Activated CD8-positive, alpha-beta memory T cell treated with anti-CD3 and anti-CD28 coated beads, Interleukin-2, amount 50 U/mL, for 4 hours (primary cell): ENCODE measurements around the gene TMEM239.
"Not testable (repeated sequence)": the region's sequence is repeated elsewhere in the genome, so short reads cannot be mapped to it uniquely, and the experiment has no call there.

Source experiments
- DNase-seq: peaks from one replicate; pipeline ENCODE4 v3.0.0-alpha.2; 2020

The TMEM239 gene

DNA sequence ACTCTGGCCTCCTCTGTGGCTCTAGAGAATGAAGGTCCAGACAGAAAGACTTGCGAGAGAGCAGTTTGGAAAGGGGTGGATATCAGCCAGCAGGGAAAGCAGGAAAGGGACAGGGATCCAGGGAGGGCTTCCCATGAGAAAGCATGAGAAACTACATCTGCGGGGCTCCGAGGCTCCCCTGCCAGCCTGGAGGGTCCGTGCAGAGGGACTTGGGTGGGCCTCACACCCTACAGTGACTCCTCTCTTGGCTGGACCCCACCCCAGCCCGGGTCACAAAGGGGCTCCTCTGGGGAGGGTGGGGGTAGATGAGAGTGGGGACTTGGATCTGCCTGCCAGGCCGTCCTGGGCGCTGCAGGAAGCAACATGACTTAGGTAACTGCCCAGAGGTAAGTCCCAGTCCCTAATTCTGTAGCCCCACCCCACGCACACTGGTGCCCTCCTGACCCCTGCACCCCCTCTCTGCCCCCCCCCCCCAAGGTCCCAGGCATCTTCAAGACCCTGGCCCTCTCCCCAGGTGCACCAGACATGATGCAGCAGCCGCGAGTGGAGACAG is at the start of gene TMEM239:
TSS of gene TMEM239 (plus strand) at position 335 of the 553 bp plus-strand sequence. CDS start at position 526, 191 bp downstream.
- DNase-seq, result no peak

DNA sequence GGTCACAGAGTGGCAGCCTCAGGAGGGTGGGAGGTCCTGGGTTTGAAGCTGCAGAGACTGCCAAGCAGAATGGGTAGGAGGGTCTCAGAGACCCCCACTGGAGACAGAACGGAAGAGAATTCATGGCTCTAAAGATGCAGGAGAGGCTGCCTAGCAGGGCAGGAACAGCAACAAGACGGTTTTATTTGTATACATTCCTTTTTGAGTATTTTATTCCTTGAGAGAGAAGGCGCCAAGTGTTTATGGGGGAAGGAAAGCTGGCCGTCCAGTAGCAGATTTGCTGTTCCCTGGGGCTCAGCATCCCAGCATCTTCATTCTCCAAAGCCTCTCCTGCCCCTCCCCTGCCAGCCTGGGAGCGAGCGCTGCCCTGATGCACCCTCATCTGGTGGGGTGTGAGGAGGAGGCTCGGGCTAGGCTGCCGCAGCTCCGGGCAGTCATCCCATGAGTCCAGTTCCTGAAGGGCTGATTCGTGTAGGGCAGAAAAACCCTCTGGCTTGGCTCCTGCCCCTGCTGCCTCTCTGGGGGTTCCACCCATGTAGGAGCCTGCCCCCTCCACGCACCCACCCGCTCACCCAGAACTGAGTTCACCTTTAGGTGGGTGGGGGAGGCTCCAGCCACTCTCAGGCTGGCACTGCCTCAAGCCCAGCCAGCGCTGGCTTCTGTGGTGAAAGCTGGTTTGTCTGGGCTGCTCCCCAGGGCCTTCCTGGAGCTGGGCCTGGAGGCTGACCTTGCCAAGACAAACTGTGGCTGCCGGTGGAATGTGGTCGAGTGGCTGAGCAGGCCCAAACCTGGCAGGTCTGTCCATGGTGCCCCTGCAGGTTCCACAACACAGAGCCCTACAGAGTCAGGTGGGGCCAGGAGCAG is 48.2 kb upstream of the TMEM239 start:
- no peak for DNase-seq

DNA sequence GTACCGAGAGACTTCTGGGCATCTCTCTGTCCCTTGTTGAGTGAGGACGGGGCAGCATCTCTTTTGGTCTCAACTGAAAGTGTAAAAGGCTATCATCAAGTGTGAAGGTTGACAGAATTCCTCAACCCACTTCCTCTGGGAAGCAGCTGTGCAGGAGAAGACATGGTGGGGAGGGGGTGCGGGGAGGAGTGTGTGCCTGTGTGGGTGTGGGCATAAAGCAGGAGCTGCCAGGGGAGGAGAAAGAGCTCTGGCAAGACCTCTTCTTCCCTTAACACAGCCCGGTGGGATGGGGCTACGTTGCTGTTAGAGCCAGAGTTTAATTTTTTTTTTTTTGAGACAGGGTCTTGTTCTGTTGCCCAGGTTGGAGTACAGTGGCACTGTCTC is 47.5 kb upstream of the TMEM239 start:
- no peak for DNase-seq

DNA sequence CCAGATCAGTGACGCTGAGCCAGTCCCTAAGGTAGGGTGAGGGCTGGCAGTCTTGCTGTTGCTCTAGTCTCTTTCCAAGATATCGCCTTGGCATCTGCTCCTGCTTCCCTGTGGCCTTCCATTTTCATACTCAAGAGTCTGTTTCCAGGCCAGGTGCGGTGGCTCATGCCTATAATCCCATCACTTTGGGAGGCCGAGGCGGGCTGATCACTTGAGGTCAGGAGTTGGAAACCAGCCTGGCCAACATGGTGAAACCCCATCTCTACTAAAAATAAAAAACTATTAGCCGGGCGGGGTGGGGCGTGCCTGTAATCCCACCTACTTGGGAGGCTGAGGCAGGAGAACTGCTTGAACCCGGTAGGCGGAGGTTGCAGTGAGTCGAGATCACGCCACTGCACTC is 46.1 kb upstream of the TMEM239 start:
- not testable (repeated sequence) for DNase-seq

DNA sequence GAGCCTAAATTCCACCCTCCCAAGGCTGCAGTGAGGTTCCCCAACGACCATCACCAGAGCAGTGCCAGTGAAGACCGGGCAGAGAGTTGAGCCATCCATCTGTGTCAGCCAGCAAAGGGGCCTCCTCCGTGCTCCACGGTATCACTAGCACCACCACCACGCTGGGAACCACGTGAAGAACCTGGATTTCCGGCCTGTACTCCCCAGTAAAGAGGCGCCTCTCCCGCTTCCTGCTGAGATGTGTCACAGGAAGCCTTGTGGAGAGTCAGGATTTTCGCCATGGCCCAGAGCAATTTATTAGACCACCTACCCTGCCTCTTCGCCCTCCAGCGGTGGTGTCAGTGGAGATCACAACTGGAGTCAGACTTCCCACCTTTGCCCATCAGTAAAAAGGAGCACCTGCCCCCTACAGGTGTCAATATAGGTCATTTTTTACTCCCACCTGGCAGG is 44.5 kb upstream of the TMEM239 start:
- DNase-seq, result no peak

DNA sequence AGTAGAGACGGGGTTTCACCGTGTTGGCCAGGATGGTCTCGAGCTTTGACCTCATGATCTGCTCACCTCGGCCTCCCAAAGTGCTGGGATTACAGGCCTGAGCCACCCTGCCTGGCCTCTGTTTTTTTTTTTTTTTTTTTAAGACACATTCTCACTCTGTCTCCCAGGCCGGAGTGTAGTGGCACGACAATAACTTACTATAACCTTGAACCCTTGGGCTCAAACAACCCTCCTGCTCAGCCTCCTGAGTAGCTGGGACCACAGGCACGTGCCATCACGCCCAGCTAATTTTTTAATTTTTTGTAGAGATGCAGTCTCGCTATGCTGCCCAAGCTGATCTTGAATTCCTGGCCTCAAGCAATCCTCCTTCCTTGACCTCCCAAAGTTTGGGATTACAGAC is 42.4 kb upstream of the TMEM239 start:
- no peak for DNase-seq

DNA sequence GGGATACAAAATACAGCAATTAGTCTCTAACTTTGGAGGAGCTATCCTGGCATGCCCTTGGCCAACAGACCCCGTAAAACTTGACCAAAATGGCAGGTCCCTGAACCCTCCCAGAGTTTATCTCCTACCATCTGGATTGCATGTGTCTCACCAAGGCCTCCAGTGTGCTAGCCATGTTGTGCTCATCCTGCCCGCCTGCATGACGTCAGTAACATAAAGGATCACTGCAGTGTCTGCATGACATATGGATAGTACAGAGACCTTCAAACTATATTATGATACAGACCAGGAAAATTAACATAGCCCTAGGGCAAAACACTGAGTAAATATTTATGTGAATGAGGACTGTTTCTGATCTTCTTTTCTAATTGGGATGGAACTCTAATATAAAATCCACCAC is 41.0 kb upstream of the TMEM239 start:
- DNase-seq, result no peak

DNA sequence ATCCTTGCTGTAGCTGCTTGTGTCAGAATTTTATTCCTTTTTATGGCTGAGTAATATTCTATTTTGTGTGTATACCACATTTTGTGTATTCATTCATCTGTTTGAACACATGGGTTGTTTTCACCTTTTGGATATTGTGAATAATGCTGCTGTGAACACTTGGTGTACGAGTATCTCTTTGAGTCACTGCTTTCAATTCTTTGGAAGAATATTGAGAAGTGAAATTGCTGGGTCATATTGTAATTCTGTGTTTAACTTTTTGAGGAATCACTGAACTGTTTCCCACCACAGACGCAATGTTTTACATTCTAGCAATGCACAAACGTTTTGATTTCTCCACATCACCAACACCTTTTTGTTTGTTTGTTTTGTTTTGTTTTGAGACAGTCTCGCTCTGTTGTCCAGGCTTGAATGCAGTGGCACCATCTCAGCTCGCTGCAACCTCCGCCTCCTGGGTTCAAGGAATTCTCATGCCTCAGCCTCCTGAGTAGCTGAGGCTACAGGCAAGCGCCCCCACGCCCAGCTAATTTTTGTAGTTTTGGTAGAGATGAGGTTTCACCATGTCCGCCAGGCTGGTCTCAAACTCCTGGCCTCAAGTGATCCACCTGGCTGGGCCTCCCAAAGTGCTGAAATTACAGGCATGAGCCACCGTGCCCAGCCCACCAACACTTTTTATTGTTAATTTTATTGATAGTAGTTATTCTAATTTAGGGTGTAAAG is 37.4 kb upstream of the TMEM239 start:
- no peak for DNase-seq

DNA sequence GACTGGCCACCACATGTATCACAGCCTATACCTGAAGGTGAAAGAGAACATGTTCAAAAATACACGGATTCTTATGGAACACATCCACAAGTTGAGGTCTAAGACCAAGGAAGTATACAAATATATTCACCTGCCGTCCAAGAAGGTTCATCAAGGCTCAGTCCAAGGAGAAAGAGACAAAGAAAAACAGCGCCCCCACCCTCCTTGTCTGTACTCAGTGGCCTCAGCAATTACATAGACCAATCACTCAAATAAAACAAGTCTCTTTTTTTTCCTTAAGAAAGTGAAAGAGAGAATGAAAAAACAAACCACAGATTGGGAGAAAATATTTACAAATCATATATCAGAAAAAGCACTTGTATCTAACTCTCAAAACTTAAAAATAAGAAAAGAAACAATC is 35.2 kb upstream of the TMEM239 start:
- DNase-seq, result no peak

DNA sequence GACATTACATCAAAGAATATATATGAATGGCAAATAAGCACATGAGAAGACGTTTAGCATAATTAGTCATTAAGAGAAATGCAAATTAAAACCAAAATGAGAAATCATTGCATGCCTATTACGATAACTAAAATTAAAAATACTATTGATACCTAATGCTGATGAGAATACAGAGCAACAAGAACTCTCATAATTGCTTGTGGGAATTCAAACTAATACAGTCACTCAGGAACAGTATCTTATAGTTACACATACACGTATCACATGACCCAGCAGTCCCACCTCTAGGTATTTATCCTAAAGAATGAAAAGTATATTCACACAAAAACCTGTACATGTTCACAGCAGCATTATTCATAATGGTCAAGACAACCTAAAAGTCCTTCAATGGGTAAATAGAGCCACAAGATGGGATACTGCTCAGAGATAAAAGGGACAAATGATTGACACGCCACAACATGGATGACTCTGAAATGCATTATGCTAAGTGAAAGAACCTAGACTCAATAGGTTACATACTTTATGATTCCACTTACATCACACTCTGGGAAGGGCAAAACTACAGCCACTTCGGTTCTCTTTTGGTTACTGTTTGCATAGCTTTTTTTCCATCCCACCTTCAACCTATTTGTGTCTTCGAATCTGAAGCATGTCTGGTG is 32.1 kb upstream of the TMEM239 start:
- DNase-seq, result no peak

DNA sequence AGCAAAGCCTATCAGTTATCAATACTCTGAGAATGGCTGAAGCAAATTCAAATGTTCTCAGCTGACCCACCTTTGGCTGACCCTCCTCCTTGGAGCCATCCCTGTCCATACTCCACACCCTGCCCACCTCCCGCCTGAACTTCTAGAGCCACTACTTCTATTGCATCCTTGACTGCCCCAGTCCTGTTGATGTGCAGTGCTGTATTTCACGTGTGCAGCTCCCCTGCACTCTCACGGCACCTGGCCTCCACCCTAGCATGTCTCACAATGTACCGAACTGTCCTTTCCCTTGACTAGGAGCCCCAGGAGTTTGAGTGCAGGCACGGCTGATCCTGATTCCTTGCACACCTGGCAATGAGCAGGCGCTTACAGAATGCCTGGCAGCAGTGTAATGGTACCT is 22.7 kb upstream of the TMEM239 start:
- DNase-seq, result no peak

DNA sequence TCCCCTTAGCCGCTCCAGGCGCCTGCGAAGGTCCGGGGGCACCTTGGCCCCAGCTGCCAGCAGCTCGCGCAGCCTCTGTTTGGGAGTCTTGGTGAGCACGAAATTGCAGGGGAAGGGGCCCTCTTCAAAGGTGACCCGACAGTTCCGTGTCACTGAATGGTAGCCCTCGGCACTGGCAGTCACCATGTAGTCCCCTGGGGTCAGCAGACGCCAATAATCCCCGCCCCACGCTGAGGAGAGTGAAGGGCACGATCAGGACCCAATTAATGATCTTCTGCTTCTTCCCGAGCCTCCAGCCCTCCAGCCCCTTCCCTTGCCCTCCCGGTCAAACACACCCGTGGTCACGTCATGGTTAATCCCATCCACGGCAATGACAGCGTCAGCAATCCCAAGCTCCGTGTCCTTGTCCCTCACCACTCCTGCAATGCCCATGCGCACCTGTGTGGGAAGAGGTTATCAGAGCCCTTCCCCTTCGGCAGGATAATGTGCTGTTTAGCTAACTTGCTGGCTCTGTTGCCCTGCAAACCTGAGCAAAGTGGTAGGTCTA is 21.9 kb upstream of the TMEM239 start:
- no peak for DNase-seq

DNA sequence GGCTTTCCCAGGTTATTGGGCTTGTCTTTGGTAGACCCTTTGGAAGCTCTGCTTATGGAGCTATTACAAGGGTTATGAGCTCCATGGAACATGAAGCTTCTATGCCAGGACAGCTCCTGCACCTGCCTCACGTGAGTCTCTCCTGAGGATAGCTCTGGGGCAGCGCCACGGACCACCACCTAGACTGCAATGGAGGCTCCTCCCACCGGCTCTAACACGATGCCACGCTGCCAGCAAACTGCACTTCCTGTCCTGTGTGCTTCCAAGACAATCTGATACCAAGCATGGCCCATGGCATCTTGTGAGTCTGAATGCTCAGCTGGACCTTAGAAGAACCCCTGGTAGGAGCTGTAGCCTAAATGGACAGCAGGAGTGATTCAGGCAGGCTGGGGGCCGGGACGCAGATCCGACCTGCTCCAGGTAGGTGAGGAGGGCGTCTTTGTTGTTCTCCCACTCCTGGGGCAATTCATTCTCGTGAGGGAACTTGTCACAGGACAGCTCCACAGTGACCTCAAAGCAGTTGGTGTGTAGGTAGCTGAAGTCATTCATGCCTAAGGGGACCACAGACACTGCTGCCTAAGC is 21.2 kb upstream of the TMEM239 start:
- DNase-seq, result no peak

DNA sequence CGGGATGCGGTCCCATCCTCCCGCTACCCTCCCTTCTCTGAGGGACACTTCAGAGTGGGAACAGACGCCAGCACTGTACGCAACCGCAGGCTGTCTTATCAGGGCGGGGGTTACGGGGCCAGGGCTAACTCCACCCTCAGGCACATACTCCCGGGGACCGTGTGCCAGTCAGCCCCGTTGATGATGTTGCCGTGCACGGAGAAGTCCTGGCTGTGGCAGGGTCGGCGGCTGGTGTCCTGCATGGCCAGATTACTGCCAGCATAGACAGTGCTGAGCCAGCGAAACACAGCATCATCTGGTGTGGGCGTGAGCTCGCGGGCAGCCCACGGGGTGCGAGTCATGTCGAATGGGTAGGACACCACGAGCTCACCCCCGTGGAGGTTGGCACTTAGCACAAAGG is 20.7 kb upstream of the TMEM239 start:
- no peak for DNase-seq

DNA sequence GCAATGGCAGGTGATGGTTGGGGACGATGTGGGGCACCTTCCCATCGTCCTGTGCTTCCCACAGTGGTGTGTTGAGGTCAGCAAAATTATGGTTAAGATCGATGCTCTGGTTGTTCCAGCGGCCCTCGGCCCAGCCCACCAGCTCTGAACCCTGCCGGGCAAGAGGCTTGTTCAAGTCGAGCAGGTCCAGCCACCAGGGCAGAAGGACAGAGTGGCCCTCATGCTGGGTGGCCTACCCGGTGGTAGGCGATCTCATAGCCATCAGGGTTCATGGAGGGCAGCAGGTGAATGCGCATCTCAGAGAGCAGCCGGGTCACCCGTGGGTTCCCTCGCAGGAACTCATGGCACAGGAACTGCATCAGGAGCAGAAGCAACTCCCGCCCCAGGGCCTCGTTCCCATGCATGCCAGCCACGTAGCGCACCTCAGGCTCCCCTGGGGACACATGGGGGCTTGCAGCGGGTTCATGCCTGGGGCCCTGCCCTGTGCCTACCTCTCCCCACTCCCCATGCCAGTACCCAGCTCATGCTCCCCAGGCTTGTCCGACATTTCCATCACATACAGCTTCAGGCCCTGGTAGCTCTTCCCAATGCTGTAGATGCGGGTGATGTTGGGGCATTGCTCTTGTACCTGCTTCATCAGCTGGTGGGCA is 20.0 kb upstream of the TMEM239 start:
- no peak for DNase-seq

DNA sequence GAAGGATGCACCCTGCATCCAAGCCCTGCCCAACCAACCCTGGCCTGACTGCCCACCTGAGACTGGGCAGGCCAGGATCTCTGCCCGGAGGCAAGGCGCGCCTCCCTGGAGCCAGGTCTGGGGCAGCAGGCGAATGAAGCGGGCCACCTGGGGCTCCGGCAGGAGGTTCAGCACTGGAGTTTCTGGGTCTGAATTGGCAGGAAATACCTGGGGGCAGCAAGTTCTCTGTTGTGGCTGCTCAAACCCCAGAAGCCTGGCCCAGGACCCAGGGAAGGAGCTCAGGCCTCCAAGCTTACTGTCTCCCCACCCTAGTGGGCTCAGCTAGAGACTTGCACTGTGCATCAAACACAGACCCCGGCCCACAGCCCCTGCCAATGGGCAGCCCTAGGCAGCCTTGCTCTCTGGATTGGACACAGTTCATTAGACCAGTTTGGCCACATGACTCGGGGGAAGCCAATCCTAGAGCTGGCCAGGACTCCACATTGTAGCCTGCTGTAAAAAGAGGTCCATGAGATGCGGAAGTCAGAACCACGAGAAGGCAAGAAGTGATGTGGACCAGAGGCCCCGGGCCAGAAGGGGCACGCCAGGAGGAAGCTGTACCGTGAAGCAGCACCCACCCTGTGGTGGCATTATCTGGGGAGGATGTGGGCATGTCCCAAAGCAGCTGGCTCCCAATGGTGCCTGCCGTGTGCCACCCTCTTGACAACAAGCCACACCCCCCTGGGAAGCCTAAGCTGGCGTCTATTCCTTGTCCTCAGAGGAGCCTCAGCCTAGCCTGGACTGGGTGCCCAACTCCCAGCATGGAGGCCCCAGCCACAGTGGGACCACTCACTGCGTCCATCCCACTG is 18.8 kb upstream of the TMEM239 start:
- no peak for DNase-seq

DNA sequence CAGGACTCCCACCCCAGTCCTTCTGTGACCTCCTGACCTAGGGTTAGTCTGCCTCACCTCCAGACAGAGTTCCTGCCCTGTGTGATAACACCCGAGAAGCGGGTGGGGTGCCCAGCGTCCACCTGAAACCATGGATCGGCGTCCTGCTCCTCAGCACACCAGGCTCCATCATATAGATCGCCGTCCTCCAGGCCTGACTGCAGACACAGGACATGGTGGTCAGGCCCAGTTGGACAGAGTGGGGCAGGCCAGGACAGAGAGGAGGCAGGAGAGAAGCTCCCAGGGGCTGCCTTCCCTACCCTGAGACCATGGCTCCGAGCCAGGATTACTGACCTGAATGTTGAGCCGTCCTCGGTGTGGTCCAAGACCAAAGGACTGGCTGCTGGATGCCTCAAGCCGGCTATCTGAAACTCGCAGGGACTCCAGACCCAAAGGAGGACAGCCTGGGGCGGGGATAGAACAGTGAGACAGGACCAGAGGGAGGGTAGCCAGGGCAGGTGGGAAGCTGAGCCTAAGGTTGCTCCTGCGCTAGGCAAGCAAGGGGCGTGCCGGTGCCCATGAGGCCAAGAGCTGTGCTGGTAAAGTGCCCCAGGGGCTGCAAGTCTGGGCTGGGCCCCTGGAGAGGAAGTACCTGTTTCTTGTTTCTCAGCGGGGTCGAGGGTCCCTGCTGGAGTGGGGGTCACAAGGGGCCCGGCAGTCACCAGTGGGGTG is 17.9 kb upstream of the TMEM239 start:
- DNase-seq, result no peak

DNA sequence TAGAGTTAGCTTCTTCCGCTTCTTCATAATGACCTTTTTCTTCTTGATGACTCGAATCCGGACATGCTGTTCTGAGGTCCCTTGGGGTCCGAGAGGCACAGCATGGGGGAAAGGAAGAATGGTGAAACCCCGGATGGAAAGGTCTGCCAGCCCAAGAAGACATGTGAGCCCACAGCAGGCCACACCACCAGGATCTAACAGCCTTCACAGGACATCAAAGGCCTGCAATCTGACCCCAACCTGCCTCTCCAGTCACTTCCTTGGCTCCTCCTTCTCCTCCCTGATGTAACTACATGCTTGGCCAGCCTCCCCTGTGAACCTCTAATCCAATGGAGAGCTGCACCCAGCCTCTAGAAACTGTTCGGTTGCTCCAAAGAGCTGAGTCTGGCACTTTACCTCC is 17.4 kb upstream of the TMEM239 start:
- DNase-seq, result no peak

DNA sequence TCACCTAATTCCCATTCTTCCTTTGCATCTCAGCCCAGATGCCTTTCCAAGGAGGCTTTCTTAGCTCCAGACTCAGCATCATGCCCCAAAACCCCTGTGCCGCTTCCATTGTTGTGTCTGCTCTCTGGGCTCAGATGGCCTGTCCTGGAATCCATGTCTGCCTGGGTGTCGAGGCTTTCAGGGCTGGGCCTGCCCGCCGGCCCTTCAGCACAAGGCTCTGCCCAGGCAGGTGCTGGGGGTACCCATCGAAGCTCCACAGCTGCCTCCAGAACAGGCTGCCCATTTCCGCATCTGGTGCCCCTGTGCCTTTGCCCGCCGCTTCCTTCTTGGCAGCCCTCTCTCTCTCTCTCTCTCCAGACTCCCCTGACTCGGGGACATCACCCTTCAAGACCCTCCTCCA is 16.9 kb upstream of the TMEM239 start:
- no peak for DNase-seq

DNA sequence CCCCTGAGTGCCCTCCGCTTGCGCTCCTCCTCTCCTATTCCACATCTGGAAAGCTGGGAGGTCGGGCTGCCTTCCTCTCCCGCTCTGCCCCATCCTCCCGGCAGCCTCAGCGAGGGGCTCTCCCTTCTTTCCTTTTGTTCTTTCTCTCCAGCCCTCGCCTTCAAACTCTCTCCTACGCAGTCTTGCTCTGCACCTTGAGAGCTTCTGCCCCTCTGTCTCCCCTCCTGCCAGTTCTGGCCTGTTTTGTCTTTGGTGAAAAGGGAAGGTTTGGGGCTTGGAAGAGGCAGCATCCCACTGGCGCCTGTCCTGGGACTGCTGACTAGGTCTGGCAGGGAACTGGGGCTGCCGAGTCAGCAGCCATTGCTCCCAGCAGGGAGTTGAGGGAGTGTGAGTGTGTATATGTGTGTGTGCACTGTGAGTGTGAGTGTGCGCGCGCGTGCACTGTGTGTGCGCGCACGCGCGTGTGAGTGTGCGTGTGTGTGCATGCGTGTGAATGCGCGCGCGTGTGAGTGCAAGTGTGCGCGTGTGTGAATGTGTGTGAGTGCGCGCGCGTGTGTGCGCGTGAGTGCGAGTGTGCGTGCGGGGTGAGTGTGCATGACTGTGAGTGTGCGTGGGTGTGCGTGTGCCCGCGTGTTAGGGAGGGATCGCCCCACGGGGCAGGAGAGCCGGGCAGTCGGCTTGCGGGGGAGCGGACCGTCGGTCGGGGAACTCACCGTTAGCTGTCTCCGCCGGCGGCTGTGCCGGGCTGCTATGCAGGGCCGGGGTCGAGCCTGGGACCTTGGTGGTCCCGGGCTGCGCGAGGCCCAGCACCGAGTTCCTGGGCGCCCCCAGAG is 16.3 kb upstream of the TMEM239 start:
- DNase-seq, result no peak
